ENCODE measurements around the gene CASP6. TPM values are rescaled to one million over a fixed set of nuclear protein-coding genes. Genes with fewer than 3 reads are reported as not detected.

The CASP6 gene
- total and polyA plus RNA-seq, 2 of the 8 experiments (the other 6 are each of a cell fraction or from before 2014, with no cell fraction given) = 29.5 to 35.1 TPM

DNA sequence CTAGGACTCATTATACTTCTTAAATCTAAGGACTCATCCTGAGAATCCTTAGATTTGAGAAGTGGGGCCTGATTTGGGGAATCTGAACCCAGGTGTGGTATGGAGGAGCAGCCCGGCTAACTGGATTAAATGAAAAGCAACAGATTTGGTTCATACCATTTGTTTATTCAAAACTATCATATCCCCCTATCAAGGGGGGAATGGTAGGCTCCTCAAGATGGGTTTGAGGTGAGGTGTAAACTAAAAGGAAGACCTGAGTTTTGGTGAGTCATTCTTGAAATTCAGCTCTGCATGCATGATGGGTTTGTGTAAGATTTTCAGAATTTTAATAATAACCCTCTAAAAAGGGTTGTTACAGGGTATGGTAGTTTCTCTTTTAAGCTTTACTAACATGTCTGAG, 53.4 kb downstream of the CASP6 start:
- Histone ChIP-seq H2BK20ac (ENCODE audit: low read length) (no peak overlapping the region), H3K36me3 (ENCODE audit: control insufficient read depth in 2 of 4, insufficient read depth in 4 of 4, low read length in 3 of 4) (no peaks in the 10 kb centered on the region), H2AFZ (ENCODE audit: low read length) (no peak overlapping the region), H4K91ac (replicated peaks; ENCODE audit: insufficient read length, low read length) (no peak overlapping the region), H3K4me2 (ENCODE audit: insufficient read depth in 1 of 2, low read depth in 2 of 2, low read length in 2 of 2) (no peak overlapping the region), H3K23me2 (ENCODE audit: low read depth, low read length) (peaks cover under 1% of the 10 kb centered on the region; the same call in 1 of the 2 replicates), H3K56ac (replicated peaks; ENCODE audit: insufficient read length, low read depth, low read length) (no peak overlapping the region), H3K79me1 (ENCODE audit: low read depth, low read length) (no peaks in the 10 kb centered on the region), H3K18ac (ENCODE audit: extremely low read depth, low read length) (no peak overlapping the region), H3K79me2 (ENCODE audit: control insufficient read depth in 1 of 2, insufficient read depth in 2 of 2, low read length in 2 of 2) (no peaks in the 10 kb centered on the region), H2BK5ac (ENCODE audit: low read depth, low read length) (no peak overlapping the region), H3K9me3 (ENCODE audit: insufficient read depth in 2 of 2, low read depth in 1 of 2, low read length in 1 of 2) (0 out of 4 replicates have a peak, but pooled peaks cover 0 to 3% of the 10 kb centered on the region in 2 experiments), H2BK15ac (ENCODE audit: low read length) (no peak overlapping the region), H4K8ac (ENCODE audit: extremely low read depth, insufficient read depth, low read length) (no peak overlapping the region), H3K27ac (ENCODE audit: low read depth, low read length) (no peak overlapping the region), H2BK120ac (replicated peaks; ENCODE audit: low read depth, low read length) (no peak overlapping the region), H3K23ac (ENCODE audit: insufficient read length) (no peak overlapping the region), H3K9ac (replicated peaks in 1 of 4; ENCODE audit: extremely low read depth in 1 of 4, low read depth in 3 of 4, low read length in 3 of 4) (no peak overlapping the region), H3K4ac (replicated peaks; ENCODE audit: insufficient read length, low read depth, low read length) (no peak overlapping the region), H2AK5ac (ENCODE audit: low read depth, low read length) (no peak overlapping the region), H3K4me1 (replicated peaks in 1 of 4; ENCODE audit: control insufficient read depth in 3 of 4, insufficient read depth in 4 of 4, low read length in 3 of 4) (0 out of 7 replicates have a peak, but pooled peaks cover 0 to 3% (median 0%) of the 10 kb centered on the region in 4 experiments), H4K20me1 (replicated peaks in 1 of 2; ENCODE audit: control insufficient read depth in 1 of 2, insufficient read depth in 2 of 2, low read length in 2 of 2) (no peaks in the 10 kb centered on the region), H3K14ac (ENCODE audit: insufficient read length) (no peak overlapping the region), H4K5ac (ENCODE audit: insufficient read length, low read depth, low read length) (no peak overlapping the region), H2BK12ac (ENCODE audit: low read depth, low read length) (no peak overlapping the region), H3K27me3 (replicated peaks in 1 of 4; ENCODE audit: control insufficient read depth in 3 of 4, extremely low read depth in 1 of 4, insufficient read depth in 3 of 4, low read length in 3 of 4) (no peaks in the 10 kb centered on the region), H3K4me3 (ENCODE audit: extremely low read depth in 1 of 4, insufficient read depth in 2 of 4, low read depth in 3 of 4, low read length in 4 of 4) (no peak overlapping the region)
- no peak for DNase-seq (ENCODE audit: low read depth in 1 of 2, low spot score in 2 of 2)
- ChIA-PET CTCF (ENCODE audit: partially characterized antibody) (no interaction called here), POLR2A (ENCODE audit: partially characterized antibody) (no interaction called here)
- FAIRE-seq = no peak
- 90% methylated on average over 1 of the region's 1 CpG; no CpG with 5 or more reads in 1 of the 2 experiments for WGBS, 2 experiments (ENCODE audit: extremely low coverage in 1 of 2, insufficient coverage in 1 of 2, insufficient read length in 1 of 2, insufficient replicate concordance in 2 of 2, low coverage in 1 of 2, low lambda C conversion rate in 2 of 2, missing lambda C conversion rate in 1 of 2)
- no peak for TF ChIP-seq SUZ12 (IDR thresholded peaks at IDR 0.05; ENCODE audit: low read length)
- TF ChIP-seq BACH1 (IDR thresholded peaks at IDR 0.05; ENCODE audit: low read length) = no peak
- TF ChIP-seq ATF3 (IDR thresholded peaks at IDR 0.05; ENCODE audit: insufficient read depth, low read depth, low read length) = no peak
- TF ChIP-seq KDM4A (IDR thresholded peaks at IDR 0.05; ENCODE audit: low read depth, low read length, severe bottlenecking) = no peak
- no peak for TF ChIP-seq CTBP2 (IDR thresholded peaks at IDR 0.05; ENCODE audit: borderline replicate concordance, insufficient read depth, insufficient read length, low read length)
- no peak for TF ChIP-seq RXRA (IDR thresholded peaks at IDR 0.05; ENCODE audit: insufficient read depth, low read depth, low read length)
- no peak for TF ChIP-seq KDM5A (IDR thresholded peaks at IDR 0.05; ENCODE audit: low read length)
- no peak for TF ChIP-seq GTF2F1 (IDR thresholded peaks at IDR 0.05; ENCODE audit: borderline replicate concordance, low read depth, low read length)
- no peak for TF ChIP-seq SP2 (IDR thresholded peaks at IDR 0.05; ENCODE audit: low read length)
- no peak for TF ChIP-seq CEBPB (IDR thresholded peaks at IDR 0.05; ENCODE audit: low read depth, low read length)
- no peak for TF ChIP-seq SIX5 (IDR thresholded peaks at IDR 0.05; ENCODE audit: low read depth, low read length)
- no peak for TF ChIP-seq TBP (IDR thresholded peaks at IDR 0.05; ENCODE audit: low read depth, low read length)
- TF ChIP-seq ASH2L (IDR thresholded peaks at IDR 0.05; ENCODE audit: low read length) = no peak
- TF ChIP-seq CREB1 (IDR thresholded peaks at IDR 0.05) = no peak
- TF ChIP-seq POU5F1 (IDR thresholded peaks at IDR 0.05; ENCODE audit: low read depth, low read length) = no peak
- TF ChIP-seq RBBP5 (IDR thresholded peaks at IDR 0.05; ENCODE audit: borderline replicate concordance, low read depth, low read length) = no peak
